CD14-positive monocyte (primary cell): ENCODE results near the gene DOK5. TPM values are rescaled to one million over a fixed set of nuclear protein-coding genes. Genes with fewer than 3 reads are reported as not detected.
"Not testable (repeated sequence)": the region's sequence is repeated elsewhere in the genome, so short reads cannot be mapped to it uniquely, and the experiment has no call there.

Experiments used
- DNase-seq, 3 donors: peaks; one replicate each; pipeline ENCODE4 v3.0.0-alpha.2; 2011 to 2022
- H2AFZ ChIP-seq: 2 replicates; pipeline ENCODE4 v1.6.0; 2012; ENCODE audit warnings: mild to moderate bottlenecking, low read depth, low read length, inconsistent platforms; ENCODE audit not compliant: insufficient read depth, poor library complexity, severe bottlenecking
- H3K27ac ChIP-seq, 2 donors: 1 replicate in 1 of 2; 2 replicates in 1 of 2; pipeline ENCODE4 v1.5.1; 2012 to 2013; ENCODE audit warnings: low read length in 2 of 2, control low read depth in 1 of 2, inconsistent platforms in 1 of 2, low read depth in 1 of 2, mild to moderate bottlenecking in 1 of 2
- H3K27me3 ChIP-seq, 2 donors: one replicate each; pipeline versions ENCODE4 v1.6.0 to v1.6.1; 2011 to 2013; ENCODE audit warnings: low read length in 2 of 2; ENCODE audit not compliant: control insufficient read depth in 2 of 2, insufficient read depth in 2 of 2
- H3K36me3 ChIP-seq, 2 donors: replicated peaks in 1 of 2; 1 replicate in 1 of 2; 2 replicates in 1 of 2; pipeline versions ENCODE4 v1.5.1 to v1.6.1; 2012 to 2013; ENCODE audit warnings: low read length in 2 of 2, control low read depth in 1 of 2, inconsistent platforms in 1 of 2, mild to moderate bottlenecking in 1 of 2; ENCODE audit not compliant: insufficient read depth in 2 of 2, control insufficient read depth in 1 of 2
- H3K4me1 ChIP-seq, 2 donors: 1 replicate in 1 of 2; 2 replicates in 1 of 2; pipeline versions ENCODE4 v1.5.1 to v1.6.1; 2012 to 2013; ENCODE audit warnings: low read length in 2 of 2, control low read depth in 1 of 2, inconsistent platforms in 1 of 2, mild to moderate bottlenecking in 1 of 2, moderate library complexity in 1 of 2; ENCODE audit not compliant: insufficient read depth in 2 of 2, control insufficient read depth in 1 of 2
- H3K4me2 ChIP-seq: replicated peaks from 2 replicates; pipeline ENCODE3; 2012; ENCODE audit warnings: low read length, moderate library complexity, mild to moderate bottlenecking; ENCODE audit not compliant: poor library complexity, severe bottlenecking; ENCODE audit errors: extremely low read depth
- H3K4me3 ChIP-seq, 3 experiments: fragments of 200-600 bp in 1 of 3; sonication (generic) in 1 of 3; replicated peaks in 1 of 3; 1 replicate in 2 of 3; 2 replicates in 1 of 3; pipeline ENCODE4 v1.5.1; 2011 to 2013; ENCODE audit warnings: low read length in 3 of 3, mild to moderate bottlenecking in 3 of 3, control low read depth in 2 of 3, low read depth in 2 of 3, inconsistent platforms in 1 of 3, moderate library complexity in 1 of 3
- H3K79me2 ChIP-seq: 2 replicates; pipeline ENCODE4 v1.6.0; 2012; ENCODE audit warnings: mild to moderate bottlenecking, control low read depth, inconsistent platforms, low read length, moderate library complexity; ENCODE audit not compliant: insufficient read depth
- H3K9ac ChIP-seq: 2 replicates; pipeline ENCODE4 v1.6.0; 2017; ENCODE audit warnings: low read length, mild to moderate bottlenecking; ENCODE audit not compliant: insufficient read depth, poor library complexity, severe bottlenecking
- H3K9me3 ChIP-seq, 2 donors: replicated peaks in 1 of 2; 1 replicate in 1 of 2; 2 replicates in 1 of 2; pipeline versions ENCODE4 v1.5.1 to v1.6.1; 2012 to 2013; ENCODE audit warnings: low read length in 2 of 2, control low read depth in 1 of 2; ENCODE audit not compliant: control insufficient read depth in 1 of 2, insufficient read depth in 1 of 2
- H4K20me1 ChIP-seq: 2 replicates; pipeline ENCODE4 v1.6.0; 2012; ENCODE audit warnings: mild to moderate bottlenecking, low read length, control low read depth, moderate library complexity; ENCODE audit not compliant: insufficient read depth
- H3K27ac Mint-ChIP-seq, 7 donors: one replicate each; pipeline ENCODE4 v1.8.0; 2020; ENCODE audit warnings: mild to moderate bottlenecking in 7 of 7, mixed read lengths in 7 of 7, moderate library complexity in 6 of 7, inconsistent platforms in 2 of 7
- H3K27me3 Mint-ChIP-seq, 3 donors: one replicate each; pipeline ENCODE4 v1.8.0; 2021 to 2022; ENCODE audit warnings: low read depth in 3 of 3, mild to moderate bottlenecking in 3 of 3, mixed read lengths in 3 of 3, moderate library complexity in 3 of 3, inconsistent platforms in 1 of 3
- H3K36me3 Mint-ChIP-seq, 2 donors: one replicate each; pipeline ENCODE4 v1.8.0; 2020; ENCODE audit warnings: mixed read lengths in 2 of 2, inconsistent platforms in 1 of 2, mild to moderate bottlenecking in 1 of 2
- H3K4me1 Mint-ChIP-seq: one replicate; pipeline ENCODE4 v1.8.0; 2020; ENCODE audit warnings: mild to moderate bottlenecking, mixed read lengths
- H3K4me3 Mint-ChIP-seq, 2 donors: one replicate each; pipeline ENCODE4 v1.8.0; 2020; ENCODE audit warnings: mild to moderate bottlenecking in 2 of 2, mixed read lengths in 2 of 2, moderate library complexity in 1 of 2
- H3K9me3 Mint-ChIP-seq, 7 donors: one replicate each; pipeline ENCODE4 v1.8.0; 2020 to 2022; ENCODE audit warnings: mixed read lengths in 7 of 7, mild to moderate bottlenecking in 6 of 7, moderate library complexity in 6 of 7, inconsistent platforms in 2 of 7
- WGBS: methylation state at CpG from one replicate; pipeline ENCODE4 v1.1.5; 2013; ENCODE audit warnings: missing lambda C conversion rate; ENCODE audit not compliant: insufficient coverage; 5-methylcytosine and 5-hydroxymethylcytosine counted together
- intact Hi-C, 2 donors: fragments of 100-400 bp; cut with micrococcal nuclease; formaldehyde crosslinking; loops; one replicate each; pipeline versions ENCODE4 v1.15.0 to v1.15.1; 2023
- polyA plus RNA-seq, 3 donors: library from polyadenylated mRNA; depleted of rRNA in 1 of 3; unstranded in 2 of 3; stranded (reverse) in 1 of 3; fragments of 300-500 nt in 2 of 3; fragments of >200 nt in 1 of 3; fragmentation: Illumina TruSeq in 2 of 3; gene quantifications; 1 replicate in 2 of 3; 2 replicates in 1 of 3; pipeline ENCODE4 v1.2.3, GENCODE V29; 2012 to 2021
- TF ChIP-seq, protein P1 (sequence below): fragments of 200-600 bp; IDR thresholded peaks from one replicate; pipeline ENCODE4 v1.8.0; 2022; ENCODE audit warnings: antibody characterized with exemption, mild to moderate bottlenecking

DOK5 gene
- polyA plus RNA-seq, 3 donors: not detected

DNA sequence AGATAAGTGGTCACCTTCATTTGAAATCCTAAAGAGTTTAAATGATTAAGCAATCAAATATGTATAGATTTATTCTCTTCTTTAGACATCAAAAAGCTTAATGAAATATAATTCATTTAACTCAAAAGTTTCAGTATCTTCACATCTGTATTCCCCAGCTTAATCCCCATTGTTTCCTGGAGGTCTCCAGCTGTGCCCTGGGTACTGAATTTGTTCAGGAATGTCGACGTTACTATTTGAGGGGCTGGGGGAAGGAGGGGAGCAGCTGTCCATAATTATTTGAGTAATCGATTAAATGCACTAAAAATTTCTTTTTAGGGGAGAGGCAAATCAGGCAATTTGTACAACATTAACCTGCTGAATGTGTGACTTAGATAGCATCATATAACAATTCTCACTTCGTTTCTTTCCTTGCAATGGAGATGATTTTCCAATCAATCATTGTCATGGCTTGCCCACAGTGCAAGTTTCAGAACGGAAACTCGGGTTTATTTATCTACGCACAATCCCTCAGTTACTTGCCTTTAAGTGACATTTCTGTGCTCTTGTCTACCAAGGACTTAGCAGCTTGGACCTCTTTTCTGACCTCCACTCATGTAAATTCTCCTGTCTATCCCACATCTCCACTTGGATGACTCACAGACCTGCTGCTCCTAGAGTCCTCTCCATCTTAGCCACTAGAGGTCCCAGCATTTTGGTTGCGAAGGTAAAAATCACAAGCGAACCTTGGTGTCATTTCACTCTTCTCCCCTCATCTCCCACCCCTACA is 3.9 kb downstream of the DOK5 start:
- no peak overlapping the region for H3K4me3 Mint-ChIP-seq
- WGBS: 42% methylated on average over 6 of the region's 9 CpGs
- intact Hi-C loops: no loop called here
- Histone ChIP-seq H3K4me2 (no peak overlapping the region), H3K79me2 (no peaks in the 10 kb centered on the region), H3K9me3 (peaks cover 0 to 10% of the 10 kb centered on the region in 2 donors), H2AFZ (no peak overlapping the region), H3K36me3 (no peaks in the 10 kb centered on the region), H4K20me1 (no peaks in the 10 kb centered on the region), H3K4me3 (no peak overlapping the region), H3K4me1 (no peaks in the 10 kb centered on the region), H3K27ac (no peak overlapping the region), H3K27me3 (peaks cover 27 to 43% of the 10 kb centered on the region in 2 donors), H3K9ac (no peak overlapping the region)
- H3K27me3 Mint-ChIP-seq: peaks cover 36 to 56% (median 43%) of the 10 kb centered on the region in 3 donors
- H3K36me3 Mint-ChIP-seq: no peaks in the 10 kb centered on the region
- no peak for DNase-seq
- H3K4me1 Mint-ChIP-seq: peaks cover 6% of the 10 kb centered on the region
- H3K27ac Mint-ChIP-seq: no peak overlapping the region
- peaks cover 0 to 11% (median 9%) of the 10 kb centered on the region in 7 donors for H3K9me3 Mint-ChIP-seq
- TF ChIP-seq, protein P1, sequence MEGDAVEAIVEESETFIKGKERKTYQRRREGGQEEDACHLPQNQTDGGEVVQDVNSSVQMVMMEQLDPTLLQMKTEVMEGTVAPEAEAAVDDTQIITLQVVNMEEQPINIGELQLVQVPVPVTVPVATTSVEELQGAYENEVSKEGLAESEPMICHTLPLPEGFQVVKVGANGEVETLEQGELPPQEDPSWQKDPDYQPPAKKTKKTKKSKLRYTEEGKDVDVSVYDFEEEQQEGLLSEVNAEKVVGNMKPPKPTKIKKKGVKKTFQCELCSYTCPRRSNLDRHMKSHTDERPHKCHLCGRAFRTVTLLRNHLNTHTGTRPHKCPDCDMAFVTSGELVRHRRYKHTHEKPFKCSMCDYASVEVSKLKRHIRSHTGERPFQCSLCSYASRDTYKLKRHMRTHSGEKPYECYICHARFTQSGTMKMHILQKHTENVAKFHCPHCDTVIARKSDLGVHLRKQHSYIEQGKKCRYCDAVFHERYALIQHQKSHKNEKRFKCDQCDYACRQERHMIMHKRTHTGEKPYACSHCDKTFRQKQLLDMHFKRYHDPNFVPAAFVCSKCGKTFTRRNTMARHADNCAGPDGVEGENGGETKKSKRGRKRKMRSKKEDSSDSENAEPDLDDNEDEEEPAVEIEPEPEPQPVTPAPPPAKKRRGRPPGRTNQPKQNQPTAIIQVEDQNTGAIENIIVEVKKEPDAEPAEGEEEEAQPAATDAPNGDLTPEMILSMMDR: no peak

DNA sequence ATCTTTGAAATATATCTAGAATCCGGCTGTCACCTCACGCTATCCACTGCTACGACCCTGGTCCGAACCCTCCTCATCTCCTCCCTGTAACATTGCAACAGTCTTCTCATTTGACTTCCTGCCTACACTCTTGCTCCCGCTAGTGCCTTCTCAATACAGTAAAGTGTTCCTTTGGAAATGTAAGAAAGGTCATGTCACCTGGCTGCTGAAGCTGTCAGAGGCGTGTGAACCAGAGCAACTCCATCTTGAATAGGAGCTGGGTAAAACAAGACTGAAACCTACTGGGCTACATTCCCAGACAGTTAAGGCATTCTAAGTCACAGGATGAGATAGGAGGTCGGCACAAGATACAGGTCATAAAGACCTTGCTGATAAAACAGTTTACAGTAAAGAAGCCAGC is 4.5 kb downstream of the DOK5 start:
- H3K4me1 ChIP-seq, H3K79me2 ChIP-seq, H3K4me1 Mint-ChIP-seq, H3K4me3 Mint-ChIP-seq, H3K9ac ChIP-seq, H3K36me3 ChIP-seq, H3K27ac Mint-ChIP-seq, H3K36me3 Mint-ChIP-seq, H3K4me3 ChIP-seq, H4K20me1 ChIP-seq, DNase-seq, H3K4me2 ChIP-seq, intact Hi-C loops, H3K9me3 ChIP-seq, H3K27ac ChIP-seq, H2AFZ ChIP-seq: not testable (repeated sequence)
- peaks cover 20 to 37% of the 10 kb centered on the region in 2 donors for H3K27me3 ChIP-seq
- 92% methylated on average over 4 of the region's 7 CpGs for whole genome bisulfite sequencing
- Mint-ChIP-seq H3K9me3 (peaks cover 0 to 11% (median 7%) of the 10 kb centered on the region in 7 donors), H3K27me3 (peaks cover 31 to 49% (median 37%) of the 10 kb centered on the region in 3 donors)
